Esophagus (tissue), 2 donors: ENCODE data around the gene DOK6. TPM values are rescaled to one million over a fixed set of nuclear protein-coding genes. Genes with fewer than 3 reads are reported as not detected.

Experiments used
- H3K27ac ChIP-seq, 2 donors: one replicate each; pipeline ENCODE4 v1.5.1; 2013; ENCODE audit warnings: low read depth in 2 of 2, mild to moderate bottlenecking in 2 of 2, inconsistent platforms in 1 of 2, low read length in 1 of 2, moderate library complexity in 1 of 2
- H3K27me3 ChIP-seq, 2 donors: one replicate each; pipeline ENCODE4 v1.6.1; 2013; ENCODE audit warnings: low read length in 2 of 2, control low read depth in 1 of 2, mild to moderate bottlenecking in 1 of 2; ENCODE audit not compliant: insufficient read depth in 2 of 2, control insufficient read depth in 1 of 2
- H3K36me3 ChIP-seq, 2 donors: one replicate each; pipeline ENCODE4 v1.6.1; 2013; ENCODE audit warnings: low read length in 1 of 2; ENCODE audit not compliant: control insufficient read depth in 2 of 2, insufficient read depth in 2 of 2
- H3K4me1 ChIP-seq, 2 donors: one replicate each; pipeline ENCODE4 v1.6.1; 2013; ENCODE audit warnings: low read length in 1 of 2; ENCODE audit not compliant: control insufficient read depth in 2 of 2, insufficient read depth in 2 of 2
- H3K4me3 ChIP-seq, 2 donors: one replicate each; pipeline ENCODE4 v1.5.1; 2013; ENCODE audit warnings: low read length in 2 of 2, mild to moderate bottlenecking in 2 of 2, low read depth in 1 of 2, moderate library complexity in 1 of 2
- H3K9me3 ChIP-seq, 2 donors: one replicate each; pipeline ENCODE4 v1.6.1; 2013; ENCODE audit warnings: mild to moderate bottlenecking in 2 of 2, low read depth in 1 of 2, low read length in 1 of 2, moderate library complexity in 1 of 2; ENCODE audit not compliant: control insufficient read depth in 2 of 2, insufficient read depth in 1 of 2
- WGBS, 2 donors: extraction: QIAGEN DNeasy Blood & Tissue Kit; methylation state at CpG; one replicate each; pipeline ENCODE4 v1.1.7; 2013; 5-methylcytosine and 5-hydroxymethylcytosine counted together
- polyA plus RNA-seq, 2 donors: library from polyadenylated mRNA; stranded (reverse); fragments of 200-250 nt; gene quantifications; one replicate each; pipeline ENCODE4 v1.2.3, GENCODE V29; 2013
- donor health status: healthy with polysubstance abuse.
- donor health status: Bipolar disorder and iron deficiency.

DOK6 gene
- polyA plus RNA-seq, 2 donors, result 0.07 to 0.10 TPM

- WGBS, 2 donors, result 82 to 85% methylated on average over 3 of the region's 3 CpGs
- H3K27ac ChIP-seq, result no peak overlapping the region
- H3K27me3 ChIP-seq, result peaks cover 0 to 2% of the 10 kb centered on the region in 2 donors
- no peaks in the 10 kb centered on the region for H3K36me3 ChIP-seq
- H3K4me1 ChIP-seq, result no peaks in the 10 kb centered on the region
- H3K4me3 ChIP-seq, result no peak overlapping the region
- H3K9me3 ChIP-seq, result peaks cover 0 to 3% of the 10 kb centered on the region in 2 donors
These were observed 438.1 kb downstream of the DOK6 start for GRCh38 chr18:69838620-69839411.

GRCh38 chr18:69839497-69839896, 438.8 kb downstream of the DOK6 start:
- H3K4me3 ChIP-seq, result no peak overlapping the region
- no peak overlapping the region for H3K27ac ChIP-seq
- no peaks in the 10 kb centered on the region for H3K36me3 ChIP-seq
- WGBS, 2 donors, result 94 to 96% methylated on average over 11 of the region's 11 CpGs
- H3K9me3 ChIP-seq, result peaks cover 0 to 3% of the 10 kb centered on the region in 2 donors
- H3K27me3 ChIP-seq, result peaks cover 0 to 2% of the 10 kb centered on the region in 2 donors
- H3K4me1 ChIP-seq, result no peaks in the 10 kb centered on the region

- 88 to 92% methylated on average over 11 of the region's 11 CpGs for WGBS, 2 donors
- no peak overlapping the region for H3K27ac ChIP-seq
- H3K36me3 ChIP-seq, result no peaks in the 10 kb centered on the region
- peaks cover 0 to 3% of the 10 kb centered on the region in 2 donors for H3K9me3 ChIP-seq
- H3K4me3 ChIP-seq, result no peak overlapping the region
- H3K4me1 ChIP-seq, result no peaks in the 10 kb centered on the region
- H3K27me3 ChIP-seq, result peaks cover 0 to 2% of the 10 kb centered on the region in 2 donors
These were observed 439.3 kb downstream of the DOK6 start for GRCh38 chr18:69840001-69840400.

GRCh38 chr18:69840445-69840844, 439.8 kb downstream of the DOK6 start:
- Histone ChIP-seq H3K27ac (no peak overlapping the region), H3K36me3 (no peaks in the 10 kb centered on the region), H3K27me3 (peaks cover 0 to 2% of the 10 kb centered on the region in 2 donors), H3K9me3 (peaks cover 0 to 3% of the 10 kb centered on the region in 2 donors), H3K4me3 (no peak overlapping the region), H3K4me1 (no peaks in the 10 kb centered on the region)
- 91 to 92% methylated on average over 7 of the region's 7 CpGs for WGBS, 2 donors

GRCh38 chr18:69841117-69841516, 440.4 kb downstream of the DOK6 start:
- Histone ChIP-seq H3K27me3 (peaks cover 0 to 2% of the 10 kb centered on the region in 2 donors), H3K9me3 (peaks cover 0 to 3% of the 10 kb centered on the region in 2 donors), H3K4me3 (no peak overlapping the region), H3K36me3 (no peaks in the 10 kb centered on the region), H3K4me1 (no peaks in the 10 kb centered on the region), H3K27ac (no peak overlapping the region)
- 91 to 93% methylated on average over 9 of the region's 9 CpGs for WGBS, 2 donors

GRCh38 chr18:69843015-69843414, 442.3 kb downstream of the DOK6 start:
- no peak overlapping the region for H3K27ac ChIP-seq
- no peaks in the 10 kb centered on the region for H3K27me3 ChIP-seq
- H3K4me3 ChIP-seq, result no peak overlapping the region
- H3K9me3 ChIP-seq, result peaks cover 0 to 3% of the 10 kb centered on the region in 2 donors
- no peaks in the 10 kb centered on the region for H3K36me3 ChIP-seq
- 74 to 75% methylated on average over 5 of the region's 5 CpGs for WGBS, 2 donors
- no peaks in the 10 kb centered on the region for H3K4me1 ChIP-seq

- Histone ChIP-seq H3K27me3 (no peaks in the 10 kb centered on the region), H3K27ac (no peak overlapping the region), H3K36me3 (no peaks in the 10 kb centered on the region), H3K9me3 (no peaks in the 10 kb centered on the region), H3K4me3 (no peak overlapping the region), H3K4me1 (no peaks in the 10 kb centered on the region)
- 86 to 93% methylated on average over 2 of the region's 2 CpGs for WGBS, 2 donors
These were observed 444.0 kb downstream of the DOK6 start for GRCh38 chr18:69844656-69845055.

GRCh38 chr18:69845593-69846506, 445.2 kb downstream of the DOK6 start:
- Histone ChIP-seq H3K36me3 (no peaks in the 10 kb centered on the region), H3K9me3 (no peaks in the 10 kb centered on the region), H3K4me1 (no peaks in the 10 kb centered on the region), H3K4me3 (no peak overlapping the region), H3K27me3 (no peaks in the 10 kb centered on the region), H3K27ac (no peak overlapping the region)
- 69 to 76% methylated on average over 8 of the region's 8 CpGs for WGBS, 2 donors

GRCh38 chr18:69853051-69853450, 452.4 kb downstream of the DOK6 start:
- WGBS, 2 donors, result 45 to 51% methylated on average over 4 of the region's 4 CpGs
- H3K4me3 ChIP-seq, result no peak overlapping the region
- no peak overlapping the region for H3K27ac ChIP-seq
- H3K27me3 ChIP-seq, result no peaks in the 10 kb centered on the region
- H3K36me3 ChIP-seq, result no peaks in the 10 kb centered on the region
- H3K4me1 ChIP-seq, result no peaks in the 10 kb centered on the region
- no peaks in the 10 kb centered on the region for H3K9me3 ChIP-seq
